Adrenal gland (tissue), 12 donors: ENCODE results near the gene DTX4. TPM values are rescaled to one million over a fixed set of nuclear protein-coding genes. Genes with fewer than 3 reads are reported as not detected.

Experiments
- DNase-seq, 7 donors: peaks; one replicate each; pipeline ENCODE4 v3.0.0-alpha.2; 2019 to 2020
- H3K27ac ChIP-seq, 5 donors: fragments of 200-600 bp; sonication (generic) in 4 of 5; 1 replicate in 3 of 5; 2 replicates in 2 of 5; pipeline versions ENCODE4 v1.5.1 to v1.8.0; 2016 to 2020; ENCODE audit warnings: mild to moderate bottlenecking in 1 of 5
- H3K27me3 ChIP-seq: fragments of 200-600 bp; 2 replicates; pipeline ENCODE4 v1.8.0; 2021
- H3K36me3 ChIP-seq, 2 donors: fragments of 200-600 bp; replicated peaks in 1 of 2; 1 replicate in 1 of 2; 2 replicates in 1 of 2; pipeline versions ENCODE4 v1.5.1 to v1.8.0; 2018 to 2022
- H3K4me1 ChIP-seq, 2 donors: fragments of 200-600 bp; replicated peaks in 1 of 2; 1 replicate in 1 of 2; 2 replicates in 1 of 2; pipeline versions ENCODE4 v1.5.1 to v1.8.0; 2018 to 2021
- H3K4me3 ChIP-seq, 4 donors: fragments of 200-600 bp; sonication (generic) in 3 of 4; one replicate each; pipeline ENCODE4 v1.5.1; 2016 to 2018
- H3K9me3 ChIP-seq, 3 donors: fragments of 200-600 bp; sonication (generic) in 1 of 3; replicated peaks in 1 of 3; 1 replicate in 2 of 3; 2 replicates in 1 of 3; pipeline versions ENCODE4 v1.5.1 to v1.8.0; 2016 to 2021
- POLR2A ChIP-seq, 2 donors: fragments of 450-650 bp; IDR thresholded peaks; one replicate each; pipeline ENCODE4 v1.6.1; 2017; ENCODE audit warnings: antibody characterized with exemption in 2 of 2, mild to moderate bottlenecking in 2 of 2, moderate library complexity in 1 of 2
- WGBS, 4 donors: extraction: QIAGEN DNeasy Blood & Tissue Kit in 2 of 4; methylation state at CpG; one replicate each; pipeline versions ENCODE4 v1.1.5 to v1.1.7; 2013 to 2017; 5-methylcytosine and 5-hydroxymethylcytosine counted together
- intact Hi-C, 2 donors: fragments of 100-400 bp; cut with DNase I; formaldehyde crosslinking; loops; one replicate each; pipeline versions ENCODE4 v1.14.1 to v1.15.0; 2022 to 2023
- polyA plus RNA-seq, 3 donors: library from polyadenylated mRNA; stranded (reverse); fragments of 200-250 nt in 2 of 3; fragments of 350-450 nt in 1 of 3; fragmentation: Illumina TruSeq in 1 of 3; extraction: RNeasy Lipid Tissue Mini Kit (QIAGEN cat#74804) in 1 of 3; gene quantifications; one replicate each; pipeline ENCODE4 v1.2.3, GENCODE V29; 2013 to 2014
- total RNA-seq, 9 donors: library from RNA; depleted of rRNA in 4 of 9; stranded (reverse); fragments of >200 nt in 4 of 9; fragments of 120-200 nt in 1 of 9; fragmentation: NEBNext Ultra II Directional in 1 of 9; extraction: Animal tissue kit (Norgen Biotek cat#: 25700) in 1 of 9; gene quantifications; one replicate each; pipeline versions ENCODE4 v1.1.0 to v1.2.4, GENCODE V29; 2013 to 2023
- TF ChIP-seq, protein P1 (sequence below), 6 experiments: fragments of 450-650 bp in 4 of 6; fragments of 200-600 bp in 2 of 6; sonication (generic) in 1 of 6; IDR thresholded peaks; 1 replicate in 5 of 6; 2 replicates in 1 of 6; pipeline versions ENCODE4 v1.5.1 to v1.8.0; 2016 to 2021; ENCODE audit warnings: antibody characterized with exemption in 6 of 6, mild to moderate bottlenecking in 2 of 6, moderate library complexity in 1 of 6
- donor health status: healthy with polysubstance abuse.
- donor health status: Bipolar disorder and iron deficiency.
- donor health status: DM: yes; HTN: yes; CAD: no.
- donor health status: DM: no; HTN: no; CAD: no.
- donor health status: DM: no; HTN: no; CAD: no.
- donor health status: DM: yes; HTN: yes; CAD: no.

The DTX4 gene
- total and polyA plus RNA-seq, 12 donors = 1.2 to 7.8 (median 3.0) TPM

DNA sequence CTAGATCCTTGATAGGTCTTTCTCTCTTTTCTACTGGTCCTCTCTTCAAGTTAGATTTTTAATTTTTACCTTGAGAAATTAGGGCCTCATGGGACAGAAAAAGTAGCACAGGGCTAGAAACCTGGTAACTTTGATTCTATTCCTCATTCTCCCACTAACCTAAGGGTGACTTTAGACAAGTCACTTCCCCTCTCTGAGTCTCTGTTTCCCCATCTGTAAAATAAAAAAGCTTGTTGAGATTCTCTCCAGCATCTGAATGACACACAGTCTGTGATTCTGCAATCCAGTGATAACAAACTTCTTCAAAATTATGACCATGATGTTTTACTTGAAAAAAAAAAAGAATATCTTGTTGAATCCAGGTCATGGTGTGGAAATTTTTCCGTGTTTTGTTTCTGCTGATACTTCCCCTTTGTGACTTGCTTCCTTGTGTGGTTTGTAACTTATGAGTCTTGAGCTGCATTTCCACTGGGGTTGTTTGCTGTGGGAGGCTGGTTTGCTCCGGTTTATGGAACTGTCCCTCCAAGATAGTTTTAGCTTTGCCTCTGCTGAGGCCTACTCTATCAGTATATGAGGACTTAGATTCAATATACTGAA lies 50.6 kb downstream of the DTX4 start:
- intact Hi-C loops = no loop called here
- H3K9me3 ChIP-seq = no peaks in the 10 kb centered on the region
- no peak overlapping the region for H3K4me3 ChIP-seq
- peaks cover 0 to 33% of the 10 kb centered on the region in 2 donors for H3K4me1 ChIP-seq
- 55 to 73% (median 68%) methylated on average over 2 of the region's 2 CpGs for WGBS, 4 donors
- H3K36me3 ChIP-seq = no peaks in the 10 kb centered on the region
- H3K27me3 ChIP-seq = no peaks in the 10 kb centered on the region
- peak overlapping the region in 3 of 5 donors; percentile 63 to 77 (median 73) for H3K27ac ChIP-seq
- DNase-seq = peak in 1 of 7 donors; percentile 35
- TF ChIP-seq POLR2A (IDR thresholded peaks at IDR 0.05) = no peak
- TF ChIP-seq, protein P1, sequence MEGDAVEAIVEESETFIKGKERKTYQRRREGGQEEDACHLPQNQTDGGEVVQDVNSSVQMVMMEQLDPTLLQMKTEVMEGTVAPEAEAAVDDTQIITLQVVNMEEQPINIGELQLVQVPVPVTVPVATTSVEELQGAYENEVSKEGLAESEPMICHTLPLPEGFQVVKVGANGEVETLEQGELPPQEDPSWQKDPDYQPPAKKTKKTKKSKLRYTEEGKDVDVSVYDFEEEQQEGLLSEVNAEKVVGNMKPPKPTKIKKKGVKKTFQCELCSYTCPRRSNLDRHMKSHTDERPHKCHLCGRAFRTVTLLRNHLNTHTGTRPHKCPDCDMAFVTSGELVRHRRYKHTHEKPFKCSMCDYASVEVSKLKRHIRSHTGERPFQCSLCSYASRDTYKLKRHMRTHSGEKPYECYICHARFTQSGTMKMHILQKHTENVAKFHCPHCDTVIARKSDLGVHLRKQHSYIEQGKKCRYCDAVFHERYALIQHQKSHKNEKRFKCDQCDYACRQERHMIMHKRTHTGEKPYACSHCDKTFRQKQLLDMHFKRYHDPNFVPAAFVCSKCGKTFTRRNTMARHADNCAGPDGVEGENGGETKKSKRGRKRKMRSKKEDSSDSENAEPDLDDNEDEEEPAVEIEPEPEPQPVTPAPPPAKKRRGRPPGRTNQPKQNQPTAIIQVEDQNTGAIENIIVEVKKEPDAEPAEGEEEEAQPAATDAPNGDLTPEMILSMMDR (IDR thresholded peaks at IDR 0.05) = no peak

DNA sequence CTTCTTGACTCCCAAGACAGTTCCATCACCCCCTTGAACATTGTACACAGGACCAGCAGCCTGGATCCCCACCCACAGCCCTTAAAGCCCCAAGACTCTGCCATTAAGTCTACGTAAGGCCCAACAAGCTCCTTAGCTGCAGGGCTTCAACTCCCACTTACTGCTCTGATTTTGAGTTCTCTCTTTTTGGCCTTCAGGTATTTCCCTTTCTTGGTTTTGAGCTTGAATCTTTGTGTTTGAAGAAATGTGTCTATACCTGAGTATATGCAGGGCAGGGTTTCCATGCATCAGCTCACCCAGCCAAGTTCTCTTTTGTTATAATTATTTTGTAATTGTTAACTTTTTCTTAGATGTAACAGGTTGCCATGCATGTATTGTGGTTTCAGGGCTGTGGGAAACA lies 51.2 kb downstream of the DTX4 start:
- 78 to 100% (median 98%) methylated on average over 1 of the region's 1 CpG for WGBS, 4 donors
- H3K27me3 ChIP-seq = no peaks in the 10 kb centered on the region
- peak overlapping the region in 3 of 5 donors; percentile 63 to 82 (median 73) for H3K27ac ChIP-seq
- DNase-seq = no peak
- TF ChIP-seq POLR2A (IDR thresholded peaks at IDR 0.05) = no peak
- TF ChIP-seq, protein P1 (IDR thresholded peaks at IDR 0.05) = no peak
- H3K4me1 ChIP-seq = peaks cover 0 to 30% of the 10 kb centered on the region in 2 donors
- no peaks in the 10 kb centered on the region for H3K9me3 ChIP-seq
- no peak overlapping the region for H3K4me3 ChIP-seq
- intact Hi-C loops = no loop called here
- no peaks in the 10 kb centered on the region for H3K36me3 ChIP-seq

DNA sequence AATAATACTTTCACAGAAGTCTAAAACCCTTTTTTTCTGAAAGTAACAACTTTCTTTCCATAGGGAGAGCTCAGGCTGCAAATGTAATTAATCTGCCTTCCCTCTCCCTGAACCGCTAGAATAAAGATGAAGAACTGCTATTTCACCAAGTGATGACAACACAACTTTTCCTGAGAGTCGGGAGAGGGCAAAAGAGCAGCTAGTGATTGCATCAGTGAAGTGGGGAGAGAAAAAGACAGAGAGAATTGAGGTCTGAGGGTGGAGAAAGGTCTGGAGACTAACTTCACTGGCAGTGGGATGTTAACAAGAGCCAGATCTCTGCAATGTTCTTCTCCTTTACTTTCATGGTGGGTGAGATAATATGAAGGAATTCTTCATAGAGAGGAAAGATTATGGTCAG lies 51.7 kb downstream of the DTX4 start:
- no peak for DNase-seq
- Histone ChIP-seq H3K4me1 (peaks cover 0 to 30% of the 10 kb centered on the region in 2 donors), H3K9me3 (no peaks in the 10 kb centered on the region), H3K27me3 (no peaks in the 10 kb centered on the region), H3K4me3 (no peak overlapping the region), H3K27ac (peak overlapping the region in 4 of 5 donors; percentile 25 to 82 (median 68)), H3K36me3 (no peaks in the 10 kb centered on the region)
- intact Hi-C loops = no loop called here
- TF ChIP-seq POLR2A (IDR thresholded peaks at IDR 0.05) = no peak
- TF ChIP-seq, protein P1 (IDR thresholded peaks at IDR 0.05) = no peak
- WGBS, 4 donors = 21 to 32% (median 29%) methylated on average over 2 of the region's 2 CpGs

DNA sequence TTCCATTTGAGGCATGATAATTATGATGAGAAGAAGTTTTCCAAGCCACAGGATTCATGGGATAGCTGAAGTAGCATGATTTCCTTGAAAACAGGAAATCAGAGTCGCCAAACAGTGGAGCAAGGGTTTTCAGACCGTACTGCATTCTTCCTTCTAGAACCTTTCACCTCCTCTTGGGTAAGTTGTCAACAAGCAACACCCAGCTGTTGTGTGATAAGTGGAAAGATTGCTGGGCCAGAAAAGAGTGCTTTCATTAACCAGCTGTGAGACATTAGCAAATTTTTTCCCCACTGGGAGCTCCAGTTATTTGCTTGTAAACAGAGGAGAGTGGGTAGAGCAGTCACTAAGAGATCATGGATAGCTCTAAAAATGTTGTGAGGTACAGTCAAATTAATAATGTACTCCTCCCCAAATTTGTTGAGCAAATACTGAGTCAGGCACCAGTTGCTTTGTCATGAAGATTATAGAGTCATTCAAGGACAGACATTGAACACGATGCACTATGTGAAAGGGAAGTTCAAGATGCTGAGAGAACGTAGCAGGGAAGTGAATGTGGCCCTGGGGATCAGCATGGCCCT lies 52.5 kb downstream of the DTX4 start:
- H3K27me3 ChIP-seq = no peaks in the 10 kb centered on the region
- DNase-seq = peak in 2 of 7 donors; percentile 29 to 37
- no peaks in the 10 kb centered on the region for H3K36me3 ChIP-seq
- TF ChIP-seq, protein P1 (IDR thresholded peaks at IDR 0.05) = no peak
- TF ChIP-seq POLR2A (IDR thresholded peaks at IDR 0.05) = no peak
- no peaks in the 10 kb centered on the region for H3K9me3 ChIP-seq
- peaks cover 0 to 30% of the 10 kb centered on the region in 2 donors for H3K4me1 ChIP-seq
- peak overlapping the region in 4 of 5 donors; percentile 25 to 82 (median 68) for H3K27ac ChIP-seq
- intact Hi-C loops = no loop called here
- 19 to 26% (median 23%) methylated on average over 4 of the region's 4 CpGs for WGBS, 4 donors
- H3K4me3 ChIP-seq = no peak overlapping the region
